GM10847 (cell line): ENCODE measurements around the gene GZMM.

ENCODE experiments used
- POLR2A ChIP-seq: IDR thresholded peaks from 2 replicates; pipeline ENCODE4 v1.6.1; 2011; ENCODE audit not compliant: insufficient read length; ENCODE audit errors: extremely low read depth

The GZMM gene

DNA sequence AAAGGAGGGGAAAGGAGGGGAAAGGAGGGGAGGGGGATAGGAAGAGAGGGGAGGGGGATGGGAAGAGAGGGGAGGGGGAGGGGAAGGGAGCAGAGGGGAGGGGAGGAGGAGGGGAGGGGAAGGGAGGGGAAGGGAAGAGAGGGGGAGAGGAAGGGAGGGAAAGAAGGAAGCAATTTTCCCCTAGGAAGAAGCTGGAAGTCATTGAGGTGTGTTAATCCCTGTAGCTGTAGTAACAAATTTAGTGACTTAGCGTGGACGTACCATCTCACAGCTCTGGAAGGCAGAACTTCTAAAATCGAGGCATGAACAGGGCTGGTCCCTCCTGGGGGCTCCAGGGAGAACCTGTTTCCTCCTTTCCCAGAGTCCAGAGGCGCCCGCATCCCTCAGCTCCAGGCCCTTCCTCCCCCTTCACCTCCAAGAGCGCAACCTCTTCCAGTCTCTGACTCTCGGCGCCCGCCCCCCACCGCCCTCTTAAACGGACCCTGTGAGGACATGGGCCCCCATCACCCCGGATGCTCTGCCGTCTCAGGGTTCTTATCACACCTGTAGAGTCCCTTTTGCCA lies 17.9 kb upstream of the GZMM start:
- no peak for TF ChIP-seq POLR2A

DNA sequence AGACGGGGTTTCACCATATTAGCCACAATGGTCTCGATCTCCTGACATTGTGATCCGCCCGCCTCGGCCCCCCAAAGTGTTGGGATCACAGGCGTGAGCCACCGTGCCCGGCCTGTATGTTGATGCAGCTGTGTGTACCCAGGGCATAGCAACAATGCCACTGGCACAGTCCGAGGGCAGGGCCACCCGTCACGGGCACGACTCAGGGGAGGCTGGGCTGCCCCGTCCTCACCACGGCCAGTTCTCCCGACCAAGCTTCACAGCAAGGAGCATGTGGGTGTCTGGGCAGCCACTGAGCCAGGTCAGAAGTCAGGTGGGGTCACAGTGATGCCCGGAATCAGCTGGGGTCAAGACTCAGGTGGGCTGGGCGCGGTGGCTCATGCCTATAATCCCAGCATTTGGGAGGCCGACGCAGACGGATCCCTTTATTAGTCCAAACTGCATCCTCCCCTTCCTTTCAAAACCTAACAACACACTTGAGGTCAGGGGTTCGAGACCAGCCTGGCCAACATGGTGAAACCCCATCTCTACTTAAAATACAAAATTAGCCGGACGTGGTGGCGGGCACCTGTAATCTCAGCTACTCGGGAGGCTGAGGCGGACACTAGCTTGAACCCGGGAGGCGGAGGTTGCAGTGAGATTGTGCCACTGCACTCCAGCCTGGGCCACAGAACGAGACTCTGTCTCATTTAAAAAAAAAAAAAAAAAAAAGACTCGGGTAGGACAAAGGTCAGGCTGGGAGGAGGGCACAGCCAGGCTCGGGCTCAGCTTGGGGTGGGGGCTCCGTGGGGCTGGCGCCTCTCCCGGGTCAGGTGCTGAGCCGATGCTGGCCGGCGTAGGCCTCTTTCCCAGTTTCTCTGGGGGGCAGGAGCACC lies 13.5 kb upstream of the GZMM start:
- no peak for TF ChIP-seq POLR2A

DNA sequence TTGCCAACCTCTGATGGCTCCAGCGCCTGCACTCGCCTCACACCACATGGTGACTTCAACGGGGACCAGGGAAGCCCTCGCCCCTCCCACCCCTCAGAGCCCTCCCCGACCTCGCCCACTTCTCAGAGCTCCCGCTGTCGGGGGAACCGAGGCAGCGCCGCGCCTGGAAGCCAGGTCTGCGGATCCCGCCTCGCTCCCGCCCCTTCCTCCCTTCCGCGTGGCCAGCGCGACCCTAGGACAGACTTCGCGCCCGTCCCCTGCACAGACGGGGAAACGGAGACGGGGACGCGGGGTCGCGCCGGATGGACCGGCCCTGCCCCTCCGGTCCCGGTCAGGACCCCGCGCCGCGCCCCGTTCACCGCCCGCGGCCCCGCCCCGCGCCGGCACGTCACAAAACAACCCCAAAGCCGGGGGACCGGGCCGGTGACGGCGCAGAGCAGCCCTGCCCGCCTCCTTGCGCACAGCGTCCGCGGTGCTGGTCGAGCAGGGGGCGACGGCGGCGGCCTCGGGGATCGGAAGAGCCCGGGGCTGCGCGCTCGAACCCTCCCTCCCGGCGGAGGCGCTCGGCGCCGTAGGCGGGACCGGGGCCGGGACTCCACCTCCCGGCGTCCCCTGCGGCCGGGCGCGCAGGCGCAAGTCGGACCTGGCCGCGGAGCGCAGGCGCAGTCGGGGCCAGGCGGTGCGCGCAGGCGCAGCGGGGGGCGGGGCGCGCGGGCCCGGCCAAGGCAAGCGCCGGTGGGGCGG lies 12.7 kb upstream of the GZMM start:
- TF ChIP-seq POLR2A, result no peak

DNA sequence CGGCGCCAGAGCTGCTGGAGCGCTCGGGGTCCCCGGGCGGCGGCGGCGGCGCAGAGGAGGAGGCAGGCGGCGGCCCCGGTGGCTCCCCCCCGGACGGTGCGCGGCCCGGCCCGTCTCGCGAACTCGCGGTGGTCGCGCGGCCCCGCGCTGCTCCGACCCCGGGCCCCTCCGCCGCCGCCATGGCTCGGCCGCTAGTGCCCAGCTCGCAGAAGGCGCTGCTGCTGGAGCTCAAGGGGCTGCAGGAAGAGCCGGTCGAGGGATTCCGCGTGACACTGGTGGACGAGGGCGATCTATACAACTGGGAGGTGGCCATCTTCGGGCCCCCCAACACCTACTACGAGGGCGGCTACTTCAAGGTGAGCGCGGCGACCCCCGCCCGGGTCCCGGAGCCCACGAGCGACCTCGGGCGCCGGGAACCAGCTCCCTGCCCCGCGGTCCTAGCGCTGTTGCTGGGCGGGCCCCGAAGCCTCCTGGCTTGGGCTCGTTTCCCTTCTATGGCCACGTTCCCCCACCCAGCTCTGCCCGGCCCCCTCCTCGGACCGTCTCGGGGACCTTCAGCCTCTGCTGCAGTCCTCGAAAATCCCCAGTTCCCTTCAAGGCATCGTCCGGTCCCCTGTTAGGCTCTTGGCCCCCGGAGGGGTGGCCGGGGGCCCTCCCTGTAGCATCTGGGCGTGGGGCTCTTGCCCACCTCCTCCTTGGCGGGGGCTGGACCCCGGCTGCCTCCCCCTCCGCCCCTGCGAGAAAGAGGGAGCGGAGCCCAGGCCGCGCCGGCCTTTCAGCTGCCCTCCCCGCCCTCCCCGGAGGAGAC lies 11.9 kb upstream of the GZMM start, which contains the start of gene CDC34:
Gene CDC34, plus strand, starts transcription at position 8 of the 808 bp plus-strand sequence. Its CDS starts 172 bp downstream, at position 180.
- peak; percentile 74 for TF ChIP-seq POLR2A

DNA sequence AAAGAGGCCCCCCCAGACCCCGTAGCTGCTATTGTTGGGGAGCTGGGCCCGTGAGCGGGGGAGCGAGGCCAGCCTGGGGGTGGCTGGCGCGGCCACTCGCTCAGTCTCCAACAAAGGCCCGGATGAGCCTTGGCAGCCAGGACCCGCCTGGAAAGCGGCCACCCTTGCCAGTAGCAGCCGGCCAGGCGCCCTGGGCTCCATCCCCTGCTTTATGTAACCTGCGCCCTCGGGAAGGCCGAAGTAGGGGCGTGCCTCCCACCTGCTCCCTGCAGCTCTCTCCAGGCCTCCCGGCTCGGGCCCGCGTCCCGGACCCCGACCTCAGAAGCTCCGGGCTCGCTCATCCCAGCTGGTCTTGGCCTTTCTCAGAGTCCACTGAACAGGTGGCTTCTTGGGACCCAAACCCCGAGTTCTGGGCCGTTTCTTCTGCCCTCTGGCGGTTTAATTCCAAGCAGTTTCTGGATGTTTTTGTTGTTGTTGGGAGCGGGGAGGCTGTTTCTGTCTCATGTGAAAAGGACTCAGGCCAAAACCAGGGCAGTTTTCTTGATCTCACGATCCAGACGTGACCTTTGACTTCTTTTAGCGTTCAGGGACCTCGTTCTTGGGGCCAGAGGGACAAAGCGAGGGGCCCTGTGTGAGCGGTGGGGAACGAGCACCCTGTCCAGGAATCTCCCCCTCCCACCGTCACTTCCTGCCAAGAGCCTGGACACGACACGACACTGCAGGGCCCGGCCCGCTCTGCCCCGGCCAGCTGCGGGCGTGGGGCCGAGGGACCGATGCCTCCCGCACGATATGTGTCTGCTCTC lies 11.1 kb upstream of the GZMM start:
- TF ChIP-seq POLR2A, result no peak

DNA sequence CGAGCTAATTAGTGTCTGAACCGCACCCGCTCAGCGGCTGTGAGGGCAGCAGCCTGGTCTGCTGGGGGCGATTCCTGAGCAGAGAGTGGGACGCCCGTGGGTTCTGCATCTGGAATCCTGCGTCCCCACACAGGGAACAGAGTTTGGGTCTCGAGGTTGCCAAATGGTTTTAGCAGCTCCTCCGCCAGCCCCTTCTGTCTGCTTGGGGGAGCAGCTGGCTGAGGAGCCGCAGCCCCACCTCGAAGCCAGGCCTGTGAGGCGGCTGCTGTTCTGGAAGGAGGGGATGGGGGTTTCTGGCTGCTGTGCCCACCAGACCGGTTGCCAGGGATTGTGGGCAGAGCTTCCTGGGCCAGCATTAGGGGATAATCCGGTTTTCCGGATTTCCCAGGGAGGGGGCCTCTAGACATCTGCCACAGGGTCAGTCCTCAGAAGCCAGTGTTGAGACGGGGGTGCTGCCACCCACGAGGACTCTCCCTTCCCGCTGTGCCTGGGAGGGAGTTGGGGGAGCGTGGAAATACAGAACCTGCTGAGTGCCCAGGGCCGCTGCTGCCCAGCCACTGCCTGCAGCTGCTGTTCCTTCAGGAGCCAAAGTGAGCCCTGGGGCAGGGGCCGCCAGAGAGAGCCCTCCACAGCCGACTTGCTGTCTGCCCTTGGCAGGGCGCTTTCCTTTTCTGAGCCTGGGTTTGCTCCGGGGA lies 10.3 kb upstream of the GZMM start:
- no peak for TF ChIP-seq POLR2A

DNA sequence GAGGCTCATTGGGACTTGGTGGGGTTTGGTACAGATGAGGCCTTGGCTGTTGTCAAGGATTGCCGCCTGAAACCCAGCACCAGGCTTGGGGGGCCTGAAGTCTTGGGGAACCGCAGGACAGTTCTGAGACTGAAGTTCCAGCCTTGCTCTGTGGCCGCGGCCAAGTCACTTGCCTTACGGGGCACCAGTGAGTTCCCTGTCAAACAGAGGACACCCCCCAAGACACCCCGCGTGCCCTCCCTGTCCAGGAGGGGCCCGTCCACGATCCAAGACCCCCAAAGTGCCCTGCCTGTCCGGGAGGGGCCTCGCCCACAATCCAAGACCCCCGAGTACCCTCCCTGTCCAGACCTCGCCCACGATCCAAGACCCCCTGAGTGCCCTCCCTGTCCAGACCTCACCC lies 9.8 kb upstream of the GZMM start:
- TF ChIP-seq POLR2A, result no peak

DNA sequence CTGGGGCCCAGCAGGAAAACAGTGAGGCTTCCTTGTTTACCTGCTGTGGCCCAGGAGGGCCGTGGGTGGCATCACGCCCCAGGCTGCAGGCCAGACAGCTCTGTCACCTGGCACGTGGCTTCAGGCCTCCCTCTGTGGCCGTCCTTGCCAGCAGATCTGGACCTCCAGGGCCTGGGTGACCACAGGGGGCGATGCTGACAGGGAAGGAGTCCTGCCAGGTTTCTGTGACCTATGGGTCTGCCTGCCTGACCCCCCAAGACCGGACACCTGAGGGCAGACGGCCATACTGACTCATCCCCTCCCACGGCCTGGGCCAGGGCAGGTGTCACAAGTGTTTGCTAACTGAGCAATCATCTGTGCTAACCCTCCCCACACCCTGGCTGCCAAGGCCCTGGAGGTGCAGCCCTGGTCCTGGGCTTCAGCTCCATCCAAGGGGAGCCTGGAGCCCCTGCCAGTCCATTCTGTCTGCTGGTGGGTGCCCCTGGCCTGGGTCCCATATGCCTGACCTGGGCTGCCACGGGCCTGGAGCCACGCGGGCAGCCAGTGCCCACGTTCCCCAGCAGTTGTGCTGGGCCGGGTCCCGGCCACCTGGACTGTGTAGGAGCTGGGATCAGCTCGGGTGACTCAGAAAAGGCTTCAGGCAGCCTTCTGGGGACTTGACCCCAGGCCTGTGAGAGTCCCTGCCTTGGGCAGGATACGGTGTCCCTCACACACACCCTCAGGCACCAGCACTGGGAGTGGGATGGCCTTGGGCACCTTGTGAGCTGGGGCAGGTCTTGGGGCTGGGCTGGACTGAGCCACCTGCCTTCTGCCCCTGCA lies 8.6 kb upstream of the GZMM start:
- no peak for TF ChIP-seq POLR2A

DNA sequence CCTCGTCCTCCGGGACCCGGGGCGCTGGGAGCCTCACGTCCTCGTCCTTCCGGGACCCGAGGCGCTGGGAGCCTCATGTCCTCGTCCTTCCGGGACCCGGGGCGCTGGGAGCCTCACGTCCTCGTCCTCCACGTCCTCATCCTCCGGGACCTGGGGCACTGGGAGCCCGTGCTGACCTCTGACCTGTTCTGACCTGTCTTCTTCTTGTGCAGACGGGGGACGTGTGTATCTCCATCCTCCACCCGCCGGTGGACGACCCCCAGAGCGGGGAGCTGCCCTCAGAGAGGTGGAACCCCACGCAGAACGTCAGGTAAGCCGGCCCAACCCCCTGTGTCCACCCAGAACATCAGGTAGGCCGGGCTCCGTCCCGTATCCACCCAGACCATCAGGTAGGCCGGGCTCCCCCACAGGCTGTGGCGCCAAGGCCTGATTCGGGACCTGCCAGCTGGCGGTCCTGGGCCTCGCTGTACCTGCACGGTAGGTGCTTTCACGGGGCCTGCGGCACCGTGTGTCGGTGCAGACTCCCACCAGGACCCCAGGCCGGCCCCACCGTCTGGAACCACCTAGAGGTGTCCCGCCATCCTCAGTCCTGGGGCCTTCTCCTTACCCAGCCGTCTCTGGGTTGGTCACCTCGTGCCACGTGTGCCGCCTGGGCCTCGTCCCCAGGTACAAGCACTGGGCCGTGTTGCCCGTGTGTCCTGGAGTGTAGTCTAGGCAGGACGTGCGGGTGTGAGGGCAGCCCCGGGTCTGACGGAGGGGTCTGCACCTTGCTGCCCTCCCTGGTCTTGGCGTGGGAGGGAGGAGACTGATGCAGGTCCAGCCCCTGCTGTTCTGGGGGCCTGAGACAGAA lies 7.6 kb upstream of the GZMM start:
- TF ChIP-seq POLR2A, result no peak

DNA sequence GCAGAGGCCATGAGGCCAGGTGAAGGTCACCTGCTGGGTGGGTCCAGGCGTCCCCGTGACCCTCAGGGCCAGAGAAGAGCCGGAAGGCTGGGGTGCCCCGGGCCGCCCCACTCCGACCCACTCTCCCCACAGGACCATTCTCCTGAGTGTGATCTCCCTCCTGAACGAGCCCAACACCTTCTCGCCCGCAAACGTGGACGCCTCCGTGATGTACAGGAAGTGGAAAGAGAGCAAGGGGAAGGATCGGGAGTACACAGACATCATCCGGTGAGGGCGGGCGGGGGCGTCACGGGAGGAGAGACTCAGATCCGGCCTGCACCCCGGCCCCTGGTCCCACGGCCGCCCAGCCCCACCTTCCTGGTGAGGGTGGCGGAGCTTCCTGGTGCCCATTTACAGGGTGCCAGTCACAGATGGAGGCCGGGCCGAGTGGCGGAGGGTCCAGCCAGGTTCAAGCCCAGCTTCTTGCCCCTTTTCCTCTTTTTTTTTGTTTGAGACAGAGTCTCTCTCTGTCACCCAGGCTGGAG lies 6.9 kb upstream of the GZMM start:
- no peak for TF ChIP-seq POLR2A

DNA sequence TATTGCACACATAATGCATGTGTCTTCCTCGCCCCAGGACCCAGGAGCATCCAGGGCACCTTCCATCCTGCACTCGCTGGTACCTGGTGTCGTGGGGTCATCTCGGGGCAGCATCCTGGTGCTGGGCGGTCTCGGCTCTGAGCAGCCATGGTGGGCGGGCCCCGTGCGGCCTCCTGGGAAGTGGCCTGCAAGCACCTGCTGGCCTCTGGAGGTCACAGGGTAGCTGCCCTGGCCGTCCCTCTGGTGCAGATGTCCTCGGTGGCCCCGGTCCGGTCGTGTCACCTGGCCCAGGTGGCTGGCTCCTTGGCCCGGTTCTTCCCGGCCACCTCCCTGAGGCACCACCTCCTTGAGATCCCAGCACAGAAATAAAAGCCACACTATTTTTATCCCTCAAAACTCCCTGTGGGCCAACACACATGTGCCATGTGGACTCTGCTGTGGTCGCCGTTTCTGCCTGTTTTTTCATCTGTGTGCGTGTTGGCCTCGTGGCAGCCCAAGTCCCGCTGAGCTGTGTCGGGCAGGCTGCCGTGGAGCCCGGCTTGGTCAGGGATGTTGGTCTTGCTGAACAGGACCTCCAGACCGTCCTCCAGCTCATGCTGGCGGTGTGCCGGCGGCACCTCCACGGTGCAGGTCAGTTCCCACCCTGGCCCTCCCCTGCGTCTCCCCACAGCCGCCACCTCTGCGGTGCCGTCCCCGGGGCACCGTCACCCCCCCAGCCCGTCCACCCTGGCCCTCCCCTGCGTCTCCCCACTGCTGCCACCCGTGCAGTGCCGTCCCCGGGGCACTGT lies 5.0 kb upstream of the GZMM start:
- TF ChIP-seq POLR2A, result no peak
